Muscle of back (tissue), 11 donors: ENCODE results near the gene VSIG10. TPM values are rescaled to one million over a fixed set of nuclear protein-coding genes. Genes with fewer than 3 reads are reported as not detected.

Experiments used
- DNase-seq, 3 donors: peaks; one replicate each; pipeline versions ENCODE4 v3.0.0 to v3.0.0-alpha.2; 2013
- polyA plus RNA-seq, 10 donors: library from polyadenylated mRNA; unstranded; fragments of 120-200 nt; gene quantifications; one replicate each; pipeline ENCODE4 v1.2.1, GENCODE V29; 2013; ENCODE audit not compliant: insufficient read length in 10 of 10

Gene VSIG10
- polyA plus RNA-seq, 10 donors, result 7.4 to 14.7 (median 10.3) TPM

DNA sequence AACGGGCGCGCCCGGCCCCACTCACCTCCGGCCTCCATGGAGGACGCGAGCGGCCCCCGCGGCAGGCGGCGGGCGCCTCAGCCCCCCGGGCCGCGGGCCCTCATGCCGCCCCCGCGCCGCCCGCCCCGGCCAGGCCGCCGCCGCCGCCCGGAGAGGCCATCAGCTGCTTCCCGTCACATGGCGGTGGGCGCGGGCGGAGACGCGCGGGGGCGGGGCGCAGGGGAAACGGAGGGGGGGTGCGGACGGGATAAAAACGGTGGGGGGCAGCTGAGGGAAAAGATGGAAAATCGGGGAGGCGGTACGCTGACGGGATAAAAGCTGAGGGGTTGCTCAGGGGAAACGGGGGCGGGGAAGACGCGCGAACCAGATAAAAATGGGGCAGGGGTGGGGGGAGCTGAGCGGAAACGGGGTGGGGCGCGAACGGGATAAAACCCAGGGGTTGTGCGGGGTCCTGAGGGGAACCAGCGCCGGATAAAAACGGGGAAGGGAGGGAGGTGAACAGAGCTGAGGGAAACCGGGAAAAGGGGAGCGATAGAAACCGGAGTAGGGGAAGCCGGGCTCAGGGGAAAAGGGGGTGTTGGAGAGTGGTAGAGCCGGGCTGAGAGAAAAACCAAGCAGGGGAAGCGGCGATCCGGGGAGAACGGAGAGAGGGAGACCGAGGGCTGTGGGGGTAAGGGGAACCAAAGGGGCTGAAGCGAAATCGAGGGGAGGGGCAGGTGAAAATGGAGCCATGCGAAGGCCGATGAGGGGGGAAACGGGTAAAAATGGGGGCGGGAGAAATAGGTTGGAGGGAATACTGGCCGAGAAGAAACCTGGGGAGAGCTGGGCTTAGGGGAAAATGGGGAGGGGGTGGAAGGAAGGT is 42.6 kb downstream of the VSIG10 start, which contains the start of gene WSB2:
TSS of gene WSB2 (minus strand) at position 169 of the 862 bp plus-strand sequence. CDS start at position 38, 131 bp downstream.
- DNase-seq, result peak; percentile 66 to 87 (median 77)

DNA sequence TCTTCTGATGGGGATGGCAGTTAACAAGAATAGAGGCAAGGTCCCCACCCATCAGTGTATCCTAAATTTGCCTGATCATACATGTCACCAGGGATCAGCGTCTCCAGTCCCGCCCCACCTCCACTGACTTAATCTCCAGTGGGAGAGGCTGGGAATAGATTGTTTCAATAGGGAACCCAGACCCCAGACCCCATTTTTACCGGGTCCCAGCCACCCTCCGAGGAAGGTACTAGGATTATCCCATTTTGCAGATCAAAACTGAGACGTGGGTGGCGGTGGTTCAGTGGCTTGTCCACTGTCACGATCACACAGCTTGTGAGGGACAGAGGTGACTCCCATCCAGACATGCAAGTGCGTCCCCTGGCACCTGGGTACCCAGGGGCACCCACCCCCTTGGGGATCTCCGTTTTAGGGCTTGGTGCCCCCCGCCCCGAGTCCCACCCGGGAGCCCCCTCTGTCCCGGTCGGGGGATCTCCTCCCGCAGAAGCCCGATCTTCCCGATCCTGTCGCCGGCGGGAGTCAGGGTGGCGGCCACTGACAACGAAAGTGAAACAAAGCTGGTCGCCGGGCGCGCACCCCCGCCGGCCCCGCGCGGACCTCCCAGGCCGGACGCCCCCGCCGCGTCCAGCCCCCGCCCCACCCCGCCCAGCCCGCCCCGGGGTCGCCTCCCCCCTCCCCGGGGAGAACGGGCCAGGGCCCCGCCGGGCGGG is 43.4 kb downstream of the VSIG10 start:
- peak; percentile 26 to 73 (median 42) for DNase-seq

DNA sequence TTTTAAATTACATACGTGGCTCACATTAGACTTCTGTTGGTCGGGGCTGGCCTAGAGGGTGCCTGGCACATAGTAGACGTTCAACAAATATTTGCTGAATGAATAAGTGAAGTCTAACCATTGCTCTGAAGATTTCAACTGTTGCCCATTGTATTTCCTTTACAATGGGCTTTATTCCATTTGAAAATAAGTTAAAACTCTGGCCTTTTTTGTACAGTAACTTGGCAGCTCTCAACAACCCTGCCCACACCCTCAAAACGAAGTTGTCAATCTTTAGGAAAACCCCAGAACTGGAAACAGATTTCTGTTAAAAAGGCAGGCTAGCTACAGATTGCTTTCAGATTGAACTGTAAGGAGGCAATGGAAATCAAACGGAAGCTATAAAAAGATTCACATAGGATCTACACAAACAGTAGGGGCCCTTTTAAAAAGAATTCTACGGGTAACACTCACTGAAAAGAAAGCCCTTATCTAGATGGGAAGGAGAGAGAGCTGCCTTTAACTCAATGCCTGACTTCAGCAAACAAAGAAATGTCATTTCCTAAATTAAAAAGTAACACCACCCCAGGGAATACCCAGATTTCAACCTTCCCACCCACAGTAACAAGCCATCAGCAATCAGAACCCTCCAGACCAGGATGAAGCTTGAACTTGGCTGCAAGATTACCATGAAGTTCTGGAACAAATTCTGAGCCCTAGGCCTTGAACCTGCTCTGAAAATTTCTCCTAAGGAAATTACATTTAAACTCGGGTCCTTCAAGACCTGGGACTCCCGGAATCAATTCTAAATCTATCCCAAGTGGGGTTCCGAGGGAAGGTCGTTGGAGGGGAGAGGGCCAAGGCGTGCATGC is 44.2 kb downstream of the VSIG10 start:
- DNase-seq, result peak in 1 of 3 donors; percentile 68

DNA sequence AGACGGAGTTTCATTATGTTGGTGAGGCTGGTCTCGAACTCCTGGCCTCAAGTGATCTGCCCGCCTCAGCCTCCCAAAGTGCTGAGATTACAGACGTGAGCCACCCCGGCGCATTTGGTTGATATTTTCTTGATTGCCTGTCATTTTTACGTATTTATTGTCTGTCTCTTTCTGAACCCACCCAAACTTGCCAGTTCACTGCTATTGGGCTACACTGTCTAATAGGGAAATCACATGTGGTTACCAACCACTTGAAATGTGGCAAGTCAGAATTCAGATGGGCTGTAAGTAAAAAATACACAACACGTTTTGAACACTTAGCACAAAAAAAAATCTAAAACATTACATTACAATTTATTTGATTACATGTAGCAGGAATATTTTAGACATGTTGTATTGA is 44.9 kb downstream of the VSIG10 start:
- no peak for DNase-seq

DNA sequence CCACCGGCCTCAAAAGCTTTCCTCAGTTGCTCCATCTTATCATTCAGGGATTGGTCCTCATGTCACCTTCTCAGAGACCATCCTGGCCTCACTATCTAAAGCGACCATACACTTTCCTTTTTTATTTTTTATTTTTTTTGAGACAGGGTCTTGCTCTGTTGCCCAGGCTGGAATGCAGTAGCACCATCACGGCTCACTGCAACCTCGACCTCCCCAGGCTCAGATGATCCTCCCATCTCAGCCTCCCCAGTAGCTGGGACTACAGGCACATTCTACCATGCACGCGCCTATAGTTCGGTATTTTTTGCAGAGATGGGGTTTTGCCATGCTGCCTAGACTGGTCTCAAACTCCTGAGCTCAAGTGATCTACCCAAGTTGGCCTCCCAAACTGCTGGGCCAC is 45.6 kb downstream of the VSIG10 start:
- DNase-seq, result no peak

DNA sequence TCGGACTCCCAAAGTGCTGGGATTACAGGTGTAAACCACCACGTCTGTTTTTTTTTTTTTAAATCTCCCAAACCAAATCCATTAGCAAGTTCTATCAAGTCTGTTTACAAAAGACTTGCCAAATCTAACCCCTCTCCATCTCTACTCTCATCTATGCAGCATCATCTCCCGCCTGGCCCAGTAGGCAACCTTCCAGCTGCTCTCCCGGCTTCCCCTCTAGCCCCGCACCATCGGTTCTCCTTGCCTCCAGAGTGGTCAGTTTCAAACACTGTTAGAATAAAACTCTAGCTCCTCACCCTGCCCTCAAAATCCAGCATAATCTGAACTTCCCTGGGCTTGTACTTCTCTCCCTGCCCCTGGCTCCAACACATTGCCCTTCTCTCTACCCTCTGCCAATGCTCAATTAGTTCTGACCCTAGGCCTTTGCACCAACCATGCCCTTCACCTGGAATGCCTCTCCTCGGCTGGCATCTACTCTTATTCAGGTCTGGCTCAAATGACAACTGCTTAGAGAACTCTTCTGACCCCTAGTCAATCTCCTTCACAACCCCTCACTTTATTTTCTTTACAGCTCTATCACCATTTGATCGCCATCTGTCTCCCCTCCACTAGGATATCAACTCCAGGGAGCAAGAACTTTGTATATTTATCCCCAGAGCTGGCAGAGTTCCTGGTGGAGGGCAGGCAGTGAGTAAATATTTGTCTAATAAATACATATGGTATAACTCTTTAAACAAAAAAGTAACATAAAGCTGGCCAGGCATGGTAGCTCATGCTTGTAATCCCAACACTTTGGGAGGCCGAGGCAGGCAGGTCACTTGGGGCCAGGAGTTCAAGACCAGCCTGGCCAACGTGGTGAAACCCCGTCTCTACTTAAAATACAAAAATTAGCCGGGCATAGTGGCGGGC is 47.7 kb downstream of the VSIG10 start:
- no peak for DNase-seq

DNA sequence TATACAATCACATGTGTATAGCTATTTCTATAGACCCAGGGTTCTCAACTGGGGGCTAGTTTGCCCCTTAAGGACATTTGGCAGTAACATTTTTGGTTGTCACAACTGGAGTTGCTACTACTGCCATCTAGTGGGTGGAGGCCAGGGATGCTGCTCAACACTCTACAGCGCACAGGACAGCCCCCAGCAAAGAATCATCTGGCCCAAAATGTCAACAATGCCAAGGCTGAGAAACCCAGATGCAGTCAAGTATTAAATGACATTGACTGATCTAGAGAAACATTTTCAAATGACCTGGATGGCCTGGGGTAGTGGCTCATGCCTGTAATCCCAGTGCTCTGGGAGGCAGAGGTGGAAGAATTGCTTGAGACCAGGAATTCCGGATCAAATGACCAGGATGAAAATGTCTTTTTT is 48.7 kb downstream of the VSIG10 start:
- DNase-seq, result no peak

DNA sequence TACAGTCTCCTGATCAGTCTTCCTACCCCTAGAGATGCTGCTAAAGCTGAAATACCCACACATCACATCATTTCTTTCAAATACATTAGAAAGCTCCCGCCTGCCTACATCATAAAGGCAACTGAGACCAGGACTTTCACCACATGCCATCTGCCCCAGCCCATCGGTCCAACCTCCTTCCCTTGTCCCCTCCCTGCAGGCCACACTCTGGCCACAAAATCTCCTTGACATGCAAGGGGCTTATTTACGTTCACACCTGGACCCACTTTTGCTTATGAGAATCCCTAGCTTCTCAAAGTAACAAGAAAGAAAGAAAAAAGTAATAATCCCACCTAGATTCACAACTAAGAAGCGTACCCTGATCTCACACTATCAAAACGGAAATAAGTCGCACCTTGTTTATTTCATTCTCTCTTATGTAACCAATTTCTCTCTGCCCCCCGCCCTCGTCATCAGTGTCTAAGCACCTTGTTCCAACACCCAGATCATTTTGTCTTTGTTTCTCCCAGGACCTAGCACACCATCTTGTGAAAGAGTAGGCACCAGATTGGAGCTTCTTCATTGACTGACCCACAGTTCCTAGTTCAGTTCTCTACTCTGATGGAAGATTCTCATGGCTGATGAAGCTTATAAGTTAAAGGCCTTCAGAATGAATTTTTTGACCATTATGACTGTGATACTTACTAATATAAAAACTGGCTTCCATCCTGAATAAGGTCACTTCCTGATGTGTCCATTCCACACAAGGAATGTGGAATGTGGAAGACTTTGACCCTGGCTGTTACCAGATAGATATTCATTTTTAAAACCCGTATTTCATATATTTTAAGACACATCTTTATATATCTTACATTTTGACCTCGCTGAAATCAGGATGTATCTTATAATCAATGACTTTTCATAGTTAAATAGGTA is 50.5 kb downstream of the VSIG10 start:
- DNase-seq, result no peak

DNA sequence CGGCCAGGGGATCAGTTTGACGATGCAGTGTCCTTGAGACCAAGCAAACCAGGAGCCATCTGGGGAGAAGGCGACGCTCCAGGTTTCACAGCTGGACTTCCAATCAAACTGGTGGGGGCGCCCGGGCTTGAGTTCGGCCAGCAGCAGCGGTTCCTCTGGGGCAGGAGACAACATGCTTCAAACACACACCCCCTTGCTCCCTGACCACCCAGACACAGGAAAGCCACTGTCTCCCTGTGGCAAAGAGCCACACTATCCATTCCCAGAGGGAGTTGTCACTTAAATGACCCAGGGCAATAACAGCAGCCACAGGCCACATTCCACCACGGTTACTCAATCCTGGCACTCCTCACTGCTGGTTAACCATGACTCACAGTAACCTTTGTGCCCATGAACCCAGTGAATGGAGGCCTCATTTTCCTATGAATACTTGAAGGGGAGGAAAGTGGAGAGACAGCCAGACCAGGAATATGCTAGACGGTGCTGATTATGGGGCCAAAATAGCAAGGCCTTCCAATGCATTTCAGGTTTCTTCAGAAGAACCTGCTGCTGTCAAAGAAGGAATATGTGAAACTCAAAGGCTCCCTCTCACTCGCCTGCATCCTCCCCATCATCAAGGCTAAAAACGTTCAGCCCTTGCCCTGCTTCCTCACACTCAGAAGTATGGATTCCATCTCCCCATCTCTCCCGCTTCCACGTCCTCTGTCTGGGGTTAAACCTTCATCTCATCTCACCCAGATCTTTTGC is 51.3 kb downstream of the VSIG10 start:
- DNase-seq, result peak in 2 of 3 donors; percentile 44 to 79

DNA sequence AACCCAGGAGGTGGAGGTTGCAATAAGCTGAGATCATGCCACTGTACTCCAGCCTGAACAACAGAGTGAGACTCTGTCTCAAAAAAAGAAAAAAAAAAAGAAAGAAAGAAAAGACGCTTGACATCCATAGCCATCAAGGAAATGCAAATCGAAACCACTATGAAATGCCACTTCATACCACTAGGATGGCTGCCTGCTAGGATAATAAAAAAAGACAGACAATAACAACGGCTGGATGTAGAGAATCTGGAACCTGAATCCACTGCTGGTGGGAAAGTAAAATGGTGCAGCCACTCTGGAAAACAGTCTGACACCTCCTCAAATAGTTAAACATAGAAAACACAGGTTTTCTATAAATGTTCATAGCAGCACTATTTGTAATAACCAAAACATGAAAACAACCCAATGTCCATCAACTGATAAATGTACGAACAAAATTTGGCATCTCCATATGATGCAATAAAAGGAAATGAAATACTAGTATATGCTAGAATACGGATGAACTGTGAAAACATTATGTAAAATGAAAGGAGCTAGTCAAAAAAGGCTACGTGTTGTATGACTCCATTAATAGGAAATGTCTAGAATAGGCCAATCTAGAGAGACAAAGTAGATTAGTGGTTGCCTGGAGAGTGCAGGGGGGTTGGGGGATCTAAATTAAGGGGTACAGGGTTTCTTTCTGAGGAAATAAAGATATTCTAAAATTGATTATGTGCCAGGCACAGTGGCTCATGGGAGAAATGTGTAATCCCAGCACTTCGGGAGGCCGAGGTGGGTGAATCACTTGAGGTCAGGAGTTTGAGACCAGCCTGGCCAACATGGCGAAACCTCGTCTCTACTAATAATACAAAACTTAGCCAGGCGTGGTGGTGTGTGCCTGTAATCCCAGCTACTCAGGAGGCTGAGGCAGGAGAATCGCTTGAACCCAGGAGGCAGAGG is 52.6 kb downstream of the VSIG10 start:
- DNase-seq, result no peak

DNA sequence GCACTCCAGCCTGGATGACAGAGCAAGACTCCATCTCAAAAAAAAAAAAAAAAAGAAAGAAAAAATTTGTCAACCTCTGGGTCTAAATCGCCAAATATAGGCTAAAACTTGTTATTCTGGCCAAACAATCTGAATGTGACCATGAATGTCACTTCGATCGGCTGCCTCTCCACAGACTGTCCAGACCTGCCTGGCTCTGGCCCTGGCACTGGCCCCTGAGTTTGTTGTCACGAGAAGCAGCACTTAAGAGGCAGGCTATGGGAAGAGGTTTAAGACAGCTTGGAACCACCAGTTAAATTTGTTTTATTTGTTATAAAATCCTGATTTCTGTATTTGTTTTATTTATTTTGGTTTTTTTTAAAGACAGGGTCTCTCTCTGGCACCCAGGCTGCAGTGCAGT is 57.4 kb downstream of the VSIG10 start:
- DNase-seq, result no peak

DNA sequence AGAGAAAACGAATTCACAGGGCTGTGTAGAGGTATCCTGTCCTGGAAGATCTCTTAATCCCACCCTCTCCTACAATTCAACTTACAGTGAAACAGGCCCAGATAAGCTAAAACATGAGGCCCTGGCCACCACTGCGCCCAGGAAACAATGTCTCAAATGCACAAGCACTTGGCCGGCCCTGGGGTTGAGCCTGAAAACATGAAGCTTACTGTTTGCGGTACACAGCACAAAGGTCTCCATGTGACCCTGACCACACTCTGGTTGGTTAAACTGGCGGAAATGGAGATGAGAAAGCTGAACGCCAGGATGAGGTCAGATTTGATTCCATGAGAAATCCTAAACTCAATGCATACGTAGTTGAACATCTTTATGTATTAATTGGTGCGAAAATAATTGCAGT is 59.2 kb downstream of the VSIG10 start:
- no peak for DNase-seq

DNA sequence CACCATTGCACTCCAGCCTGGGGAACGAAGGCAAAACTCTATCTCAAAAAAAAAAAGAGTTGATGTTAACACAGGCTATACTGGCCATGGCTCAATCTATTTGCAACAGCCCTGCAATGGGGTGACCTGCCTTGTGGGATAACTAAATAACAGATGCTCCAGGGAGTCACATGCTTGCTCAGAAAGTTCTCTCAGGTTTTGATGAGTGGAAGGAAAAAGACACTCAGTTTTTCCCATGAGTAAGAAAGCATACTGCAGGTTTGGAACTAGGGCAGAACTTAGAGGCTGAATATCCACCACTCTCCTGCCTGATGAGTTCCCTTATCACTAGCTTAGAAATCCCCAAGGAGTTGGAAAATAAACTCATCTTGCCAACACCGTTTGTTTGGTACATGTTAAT is 59.7 kb downstream of the VSIG10 start:
- no peak for DNase-seq

DNA sequence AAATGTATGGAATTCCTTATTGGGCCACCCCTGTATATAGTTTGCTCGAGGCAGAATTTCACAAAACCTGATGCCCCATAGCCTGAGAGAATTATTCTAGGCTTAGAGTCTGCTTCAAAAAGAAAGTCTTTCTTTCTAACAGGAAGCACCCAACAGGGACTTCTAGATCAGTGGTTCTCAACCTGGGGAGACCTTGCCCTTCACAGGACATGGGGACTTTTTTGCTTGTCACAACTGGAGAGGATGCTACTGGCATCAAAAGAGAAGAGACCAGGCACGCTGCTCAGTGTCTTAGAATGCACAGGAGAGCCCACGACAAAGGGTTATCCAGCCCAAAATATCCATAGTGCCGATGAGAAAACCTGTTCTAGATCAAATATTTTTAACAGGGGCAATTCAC is 61.7 kb downstream of the VSIG10 start:
- DNase-seq, result no peak

DNA sequence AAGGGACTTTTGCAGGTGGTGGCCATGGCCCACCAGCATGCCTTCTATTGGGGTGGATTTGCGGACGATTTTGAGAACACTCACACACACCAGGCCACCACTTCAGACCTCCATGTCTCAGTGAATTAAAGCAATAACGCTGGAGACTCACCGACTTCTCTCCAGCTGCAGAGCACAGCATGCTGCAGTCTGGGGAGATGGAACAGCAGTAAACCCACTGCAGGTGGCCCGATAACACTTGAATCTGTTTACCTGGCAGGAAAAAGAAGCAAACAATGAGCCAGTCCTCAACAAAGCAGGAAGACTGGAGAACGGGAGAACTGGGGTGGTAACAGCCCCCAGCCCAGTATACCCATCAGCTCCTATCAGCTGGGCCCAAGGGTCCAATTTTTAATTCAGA is 65.7 kb downstream of the VSIG10 start:
- DNase-seq, result no peak

DNA sequence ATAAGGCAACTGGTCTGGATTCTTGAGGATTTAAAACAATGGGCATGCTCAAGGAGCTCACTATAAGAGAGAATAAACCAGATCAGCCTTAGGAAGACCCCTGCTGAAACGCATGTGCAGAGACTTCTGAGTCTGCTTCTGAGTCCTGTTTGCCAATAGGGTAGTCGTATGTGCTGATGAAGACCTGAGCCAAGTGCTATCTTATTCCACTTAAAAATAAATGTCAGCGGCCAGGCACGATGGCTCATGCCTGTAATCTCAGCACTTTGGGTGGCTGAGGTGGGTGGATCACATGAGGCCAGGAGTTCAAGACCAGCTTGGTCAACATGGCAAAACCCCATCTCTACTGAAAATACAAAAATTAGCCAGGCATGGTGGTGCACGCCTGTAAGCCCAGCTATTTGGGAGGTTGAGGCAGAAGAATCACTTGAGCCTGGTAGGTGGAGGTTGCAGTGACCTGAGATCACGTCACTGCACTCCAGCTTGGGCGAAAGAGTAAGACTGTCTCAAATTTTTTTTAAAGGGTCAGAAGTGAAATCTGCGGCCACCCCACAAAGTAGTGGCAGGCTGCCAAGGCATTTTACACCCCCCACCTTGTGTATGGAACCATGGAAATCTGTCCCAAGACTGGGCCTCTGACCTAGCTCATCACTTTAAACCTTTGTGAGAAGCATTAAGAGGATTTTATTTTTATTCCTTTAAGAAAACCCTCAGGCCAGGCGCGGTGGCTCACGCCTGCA is 67.0 kb downstream of the VSIG10 start:
- DNase-seq, result no peak
